Measurements from ENCODE around the gene PGAP3. TPM values are rescaled to one million over a fixed set of nuclear protein-coding genes. Genes with fewer than 3 reads are reported as not detected.

Gene PGAP3
- total RNA-seq, 1 donor from 2014 or later, result 24.9 TPM

DNA sequence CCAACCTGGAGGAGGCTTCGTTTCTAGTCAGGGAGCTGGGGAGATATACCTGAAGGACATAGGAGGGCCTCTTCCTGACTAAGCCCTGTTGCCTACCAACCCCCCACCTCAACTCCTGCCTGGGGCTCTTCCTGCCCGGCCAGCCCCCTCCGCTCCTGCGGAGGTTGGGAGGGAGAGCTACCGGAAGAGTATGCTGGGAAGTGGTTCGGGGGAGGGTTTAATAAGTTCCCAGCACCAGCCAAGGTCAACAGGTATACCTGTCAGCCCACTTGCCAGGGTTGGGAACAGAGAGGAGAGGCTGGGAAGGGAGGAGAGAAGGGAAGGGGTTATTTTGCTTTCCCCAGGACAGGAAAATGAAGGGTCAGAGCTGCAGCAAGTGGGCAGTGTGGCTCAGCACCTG is 56.5 kb downstream of the PGAP3 start:
- TF ChIP-seq, protein P1, sequence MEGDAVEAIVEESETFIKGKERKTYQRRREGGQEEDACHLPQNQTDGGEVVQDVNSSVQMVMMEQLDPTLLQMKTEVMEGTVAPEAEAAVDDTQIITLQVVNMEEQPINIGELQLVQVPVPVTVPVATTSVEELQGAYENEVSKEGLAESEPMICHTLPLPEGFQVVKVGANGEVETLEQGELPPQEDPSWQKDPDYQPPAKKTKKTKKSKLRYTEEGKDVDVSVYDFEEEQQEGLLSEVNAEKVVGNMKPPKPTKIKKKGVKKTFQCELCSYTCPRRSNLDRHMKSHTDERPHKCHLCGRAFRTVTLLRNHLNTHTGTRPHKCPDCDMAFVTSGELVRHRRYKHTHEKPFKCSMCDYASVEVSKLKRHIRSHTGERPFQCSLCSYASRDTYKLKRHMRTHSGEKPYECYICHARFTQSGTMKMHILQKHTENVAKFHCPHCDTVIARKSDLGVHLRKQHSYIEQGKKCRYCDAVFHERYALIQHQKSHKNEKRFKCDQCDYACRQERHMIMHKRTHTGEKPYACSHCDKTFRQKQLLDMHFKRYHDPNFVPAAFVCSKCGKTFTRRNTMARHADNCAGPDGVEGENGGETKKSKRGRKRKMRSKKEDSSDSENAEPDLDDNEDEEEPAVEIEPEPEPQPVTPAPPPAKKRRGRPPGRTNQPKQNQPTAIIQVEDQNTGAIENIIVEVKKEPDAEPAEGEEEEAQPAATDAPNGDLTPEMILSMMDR (IDR thresholded peaks at IDR 0.05), result no peak
- Mint-ChIP-seq H3K27ac (ENCODE audit: unreplicated experiment) (no peak overlapping the region), H3K9me3 (ENCODE audit: low read depth) (no peaks in the 10 kb centered on the region), H3K36me3 (ENCODE audit: low read depth) (peaks cover 2% of the 10 kb centered on the region), H3K4me1 (ENCODE audit: low read depth) (peaks cover 7% of the 10 kb centered on the region), H3K4me3 (ENCODE audit: unreplicated experiment) (no peak overlapping the region), H3K27me3 (ENCODE audit: low read depth) (peaks cover 28% of the 10 kb centered on the region)
- no peak for DNase-seq (ENCODE audit: low spot score)

DNA sequence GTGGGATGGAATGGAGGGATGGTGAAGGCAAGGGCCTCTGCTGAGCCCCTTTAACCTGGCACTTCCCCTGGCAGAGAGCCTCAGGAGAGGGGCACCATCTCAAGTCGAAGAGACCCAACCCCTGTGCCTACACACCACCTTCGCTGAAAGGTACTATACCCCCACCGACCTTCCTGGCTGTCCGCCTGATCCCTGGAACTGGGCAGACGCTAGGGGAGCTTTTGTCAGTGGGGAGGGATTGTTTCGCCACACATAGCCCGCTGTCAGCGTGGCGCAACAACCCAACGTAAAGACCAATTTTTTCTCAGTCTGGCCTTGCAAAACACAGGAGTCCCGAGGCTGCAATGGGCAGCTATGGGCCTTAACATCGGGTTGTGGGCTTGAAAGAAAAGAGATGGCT is 58.0 kb downstream of the PGAP3 start:
- TF ChIP-seq, protein P1 (IDR thresholded peaks at IDR 0.05), result no peak
- H3K4me3 Mint-ChIP-seq (ENCODE audit: unreplicated experiment), result no peak overlapping the region
- no peak overlapping the region for H3K27ac Mint-ChIP-seq (ENCODE audit: unreplicated experiment)
- no peaks in the 10 kb centered on the region for H3K9me3 Mint-ChIP-seq (ENCODE audit: low read depth)
- no peak for DNase-seq (ENCODE audit: low spot score)
- peaks cover 39% of the 10 kb centered on the region for H3K27me3 Mint-ChIP-seq (ENCODE audit: low read depth)
- peaks cover 8% of the 10 kb centered on the region for H3K4me1 Mint-ChIP-seq (ENCODE audit: low read depth)
- peaks cover 3% of the 10 kb centered on the region for H3K36me3 Mint-ChIP-seq (ENCODE audit: low read depth)

DNA sequence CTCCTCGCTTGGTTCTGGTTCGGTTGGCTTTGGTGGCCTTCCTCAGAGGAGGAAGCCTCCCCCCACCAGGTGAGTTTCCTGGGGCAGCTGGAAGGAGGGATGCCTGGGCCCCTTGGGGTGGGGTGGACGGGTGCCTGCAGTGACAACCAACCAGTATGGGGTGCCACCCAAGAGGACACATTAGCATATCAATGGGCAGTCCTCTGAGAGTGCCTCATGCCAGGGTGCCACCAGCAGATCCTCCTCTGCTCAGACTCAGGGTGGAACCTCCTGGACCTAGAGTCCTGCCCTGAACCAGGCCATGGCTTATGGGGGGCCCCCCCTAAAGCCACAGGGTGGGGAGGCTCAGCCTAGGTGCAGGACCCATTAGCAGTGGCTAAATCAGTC is 58.4 kb downstream of the PGAP3 start:
- TF ChIP-seq, protein P1 (IDR thresholded peaks at IDR 0.05), result no peak
- H3K27me3 Mint-ChIP-seq (ENCODE audit: low read depth), result peaks cover 43% of the 10 kb centered on the region

DNA sequence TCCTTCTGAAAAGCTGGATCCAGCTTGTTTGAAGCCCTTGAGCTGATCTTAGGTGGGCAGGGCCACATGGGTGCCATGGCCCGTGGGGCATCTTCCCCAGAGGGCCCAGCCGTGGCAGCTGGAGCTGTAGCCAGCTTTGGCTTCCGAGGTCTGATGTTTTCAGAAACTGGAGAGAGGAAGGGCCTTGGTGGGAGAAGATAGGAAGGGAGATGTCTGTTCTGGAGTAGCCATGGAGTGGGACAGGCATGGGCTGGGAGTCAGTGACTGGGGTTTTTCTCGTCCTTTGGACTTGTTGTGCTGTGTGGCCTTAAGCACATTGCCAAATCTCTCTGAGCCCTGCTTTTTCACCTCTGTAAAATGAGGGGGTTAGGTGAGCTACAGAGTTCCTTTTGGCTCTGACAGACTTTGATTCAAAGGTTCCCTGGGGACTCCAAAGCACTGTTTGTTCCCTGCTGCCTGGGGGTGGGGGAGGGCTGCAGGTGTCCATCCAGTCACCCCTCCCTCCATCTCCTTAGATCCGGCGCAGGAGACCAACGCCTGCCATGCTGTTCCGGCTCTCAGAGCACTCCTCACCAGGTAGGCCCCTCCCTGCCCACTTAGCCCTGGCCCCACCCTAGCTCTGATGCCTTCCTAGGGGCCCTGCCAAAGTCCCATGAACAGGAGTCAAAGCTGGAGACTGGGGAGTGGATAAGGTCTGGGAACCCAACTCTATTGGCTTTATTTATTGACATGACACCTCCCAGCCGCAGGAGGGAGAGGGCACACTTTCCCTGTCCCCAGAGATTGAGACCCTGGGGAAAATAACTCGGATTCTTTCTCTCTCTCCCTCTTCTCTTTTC is 59.0 kb downstream of the PGAP3 start:
- no peak overlapping the region for H3K4me3 Mint-ChIP-seq (ENCODE audit: unreplicated experiment)
- no peak overlapping the region for H3K27ac Mint-ChIP-seq (ENCODE audit: unreplicated experiment)
- H3K36me3 Mint-ChIP-seq (ENCODE audit: low read depth), result peaks cover 3% of the 10 kb centered on the region
- H3K9me3 Mint-ChIP-seq (ENCODE audit: low read depth), result no peaks in the 10 kb centered on the region
- TF ChIP-seq, protein P1 (IDR thresholded peaks at IDR 0.05), result no peak
- H3K27me3 Mint-ChIP-seq (ENCODE audit: low read depth), result peaks cover 44% of the 10 kb centered on the region
- no peak for DNase-seq (ENCODE audit: low spot score)
- peaks cover 8% of the 10 kb centered on the region for H3K4me1 Mint-ChIP-seq (ENCODE audit: low read depth)

More for the DNA sequence above, 58.4 kb downstream of the PGAP3 start:
- H3K9me3 Mint-ChIP-seq (ENCODE audit: low read depth), result no peaks in the 10 kb centered on the region
- no peak overlapping the region for H3K27ac Mint-ChIP-seq (ENCODE audit: unreplicated experiment)
- no peak overlapping the region for H3K4me3 Mint-ChIP-seq (ENCODE audit: unreplicated experiment)
- no peak for DNase-seq (ENCODE audit: low spot score)
- peaks cover 3% of the 10 kb centered on the region for H3K36me3 Mint-ChIP-seq (ENCODE audit: low read depth)
- H3K4me1 Mint-ChIP-seq (ENCODE audit: low read depth), result peaks cover 8% of the 10 kb centered on the region

DNA sequence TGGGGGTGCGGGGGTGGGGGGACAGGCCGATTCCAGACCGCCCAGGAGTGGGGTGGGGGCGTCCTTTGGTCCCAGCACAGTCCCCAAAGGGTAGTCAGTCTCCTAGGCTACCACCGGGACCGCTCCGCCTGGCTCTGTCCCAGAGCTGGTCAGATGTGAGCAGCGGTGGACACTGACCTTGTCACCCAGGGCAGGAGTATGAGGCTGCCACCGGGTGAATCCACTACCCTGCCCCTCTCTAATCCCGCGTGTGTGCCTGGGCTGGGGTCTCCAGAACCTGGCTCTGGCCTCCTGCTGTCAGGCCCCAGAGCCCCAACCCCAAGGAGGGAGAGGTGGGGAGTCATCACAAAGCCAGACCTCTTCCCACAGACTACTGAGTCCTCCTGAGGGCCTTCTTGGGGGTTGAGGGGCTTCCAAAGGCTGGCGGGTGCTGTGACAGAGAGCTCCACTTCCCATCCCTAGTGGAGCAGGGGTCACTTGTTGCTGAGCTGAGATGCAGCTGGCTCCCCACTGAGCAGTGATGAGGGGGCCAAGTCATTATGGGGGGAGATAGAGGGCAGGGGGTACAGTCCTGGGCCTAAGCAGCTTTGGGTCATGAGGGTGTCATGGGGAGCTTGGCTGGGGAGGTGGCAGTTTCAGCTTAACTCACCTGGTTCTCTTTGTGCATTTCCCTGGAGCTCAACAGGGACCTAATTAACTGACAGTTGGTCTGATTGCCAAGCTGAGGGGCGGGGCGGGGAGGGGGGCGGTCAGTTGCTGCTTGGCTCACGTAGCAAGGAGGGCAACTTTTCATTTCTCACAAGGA is 59.9 kb downstream of the PGAP3 start:
- H3K9me3 Mint-ChIP-seq (ENCODE audit: low read depth), result no peaks in the 10 kb centered on the region
- H3K4me1 Mint-ChIP-seq (ENCODE audit: low read depth), result peaks cover 11% of the 10 kb centered on the region
- H3K4me3 Mint-ChIP-seq (ENCODE audit: unreplicated experiment), result no peak overlapping the region
- H3K27ac Mint-ChIP-seq (ENCODE audit: unreplicated experiment), result no peak overlapping the region
- peaks cover 44% of the 10 kb centered on the region for H3K27me3 Mint-ChIP-seq (ENCODE audit: low read depth)
- TF ChIP-seq, protein P1 (IDR thresholded peaks at IDR 0.05), result no peak
- no peak for DNase-seq (ENCODE audit: low spot score)
- peaks cover 3% of the 10 kb centered on the region for H3K36me3 Mint-ChIP-seq (ENCODE audit: low read depth)

All from chondrocyte (in vitro differentiated cells).